Activated CD4-positive, CD25-positive, alpha-beta regulatory T cell treated with anti-CD3 and anti-CD28 coated beads, Interleukin-2, amount 50 U/mL, for 16 hours (primary cell): ENCODE data around the gene ANKAR.
"Not testable (repeated sequence)": the region's sequence is repeated elsewhere in the genome, so short reads cannot be mapped to it uniquely, and the experiment has no call there.

ENCODE experiments used
- DNase-seq: peaks from one replicate; pipeline ENCODE4 v3.0.0-alpha.2; 2020; ENCODE audit warnings: low read depth, low spot score

The ANKAR gene

DNA sequence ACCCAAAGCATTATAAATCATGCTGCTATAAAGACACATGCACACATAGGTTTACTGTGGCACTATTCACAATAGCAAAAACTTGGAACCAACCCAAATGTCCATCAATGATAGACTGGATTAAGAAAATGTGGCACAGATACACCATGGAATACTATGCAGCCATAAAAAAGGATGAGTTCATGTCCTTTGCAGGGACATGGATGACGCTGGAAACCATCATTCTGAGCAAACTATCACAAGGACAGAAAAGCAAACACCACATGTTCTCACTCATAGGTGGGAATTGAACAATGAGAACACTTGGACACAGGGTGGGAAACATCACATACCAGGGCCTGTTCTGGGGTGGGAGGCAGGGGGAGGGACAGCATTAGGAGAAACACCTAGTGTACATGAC is 43.1 kb downstream of the ANKAR start:
- DNase-seq = not testable (repeated sequence)

DNA sequence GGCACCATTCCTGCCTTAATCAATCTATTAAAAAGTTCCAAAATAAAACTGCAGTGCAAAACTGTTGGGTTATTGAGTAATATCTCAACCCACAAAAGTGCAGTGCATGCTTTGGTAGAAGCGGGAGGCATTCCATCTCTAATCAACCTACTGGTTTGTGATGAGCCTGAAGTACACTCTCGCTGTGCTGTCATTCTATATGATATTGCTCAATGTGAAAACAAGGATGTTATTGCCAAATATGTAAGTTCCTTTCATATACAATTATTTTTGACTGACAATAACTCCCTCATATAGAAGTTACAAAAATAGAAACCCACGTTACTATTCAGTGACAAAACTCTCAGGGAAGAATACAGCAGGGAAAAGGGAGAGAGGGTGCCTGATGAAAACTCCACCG is 45.1 kb downstream of the ANKAR start:
- DNase-seq = no peak

DNA sequence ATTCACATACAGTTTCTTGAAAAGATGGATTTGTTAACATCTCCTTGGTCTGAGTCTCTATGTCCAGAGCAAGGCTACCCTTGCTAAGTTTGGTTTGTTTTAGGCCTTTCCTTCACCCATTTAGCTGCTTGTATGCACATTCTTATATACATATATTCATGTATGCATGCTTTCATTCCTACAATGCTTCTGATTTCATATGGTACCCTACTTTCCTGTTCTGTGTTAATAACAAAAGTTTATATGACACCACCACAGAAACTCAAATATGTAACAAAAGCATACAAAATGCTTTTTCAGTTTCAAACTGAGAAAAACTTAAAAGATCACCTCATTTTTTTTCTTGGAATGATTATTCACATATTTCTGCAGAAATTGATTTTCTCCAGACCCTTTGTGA is 48.7 kb downstream of the ANKAR start:
- DNase-seq = no peak
